ENCODE results near the gene PIK3R4.

GRCh38 chr3:130760922-130761321 lies 14.3 kb upstream of the PIK3R4 start:
- TF ChIP-seq POLR2AphosphoS5 (IDR thresholded peaks at IDR 0.05) (no peak), POLR2A (IDR thresholded peaks at IDR 0.05) (no peak), EP300 (IDR thresholded peaks at IDR 0.05; ENCODE audit: low read depth) (no peak)
- TF ChIP-seq, protein P1, sequence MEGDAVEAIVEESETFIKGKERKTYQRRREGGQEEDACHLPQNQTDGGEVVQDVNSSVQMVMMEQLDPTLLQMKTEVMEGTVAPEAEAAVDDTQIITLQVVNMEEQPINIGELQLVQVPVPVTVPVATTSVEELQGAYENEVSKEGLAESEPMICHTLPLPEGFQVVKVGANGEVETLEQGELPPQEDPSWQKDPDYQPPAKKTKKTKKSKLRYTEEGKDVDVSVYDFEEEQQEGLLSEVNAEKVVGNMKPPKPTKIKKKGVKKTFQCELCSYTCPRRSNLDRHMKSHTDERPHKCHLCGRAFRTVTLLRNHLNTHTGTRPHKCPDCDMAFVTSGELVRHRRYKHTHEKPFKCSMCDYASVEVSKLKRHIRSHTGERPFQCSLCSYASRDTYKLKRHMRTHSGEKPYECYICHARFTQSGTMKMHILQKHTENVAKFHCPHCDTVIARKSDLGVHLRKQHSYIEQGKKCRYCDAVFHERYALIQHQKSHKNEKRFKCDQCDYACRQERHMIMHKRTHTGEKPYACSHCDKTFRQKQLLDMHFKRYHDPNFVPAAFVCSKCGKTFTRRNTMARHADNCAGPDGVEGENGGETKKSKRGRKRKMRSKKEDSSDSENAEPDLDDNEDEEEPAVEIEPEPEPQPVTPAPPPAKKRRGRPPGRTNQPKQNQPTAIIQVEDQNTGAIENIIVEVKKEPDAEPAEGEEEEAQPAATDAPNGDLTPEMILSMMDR (IDR thresholded peaks at IDR 0.05): no peak
